Activated CD4-positive, alpha-beta memory T cell treated with anti-CD3 and anti-CD28 coated beads, Interleukin-2, amount 10 ng/mL, durations not matched to agents 7 days and 5 days (primary cell): Measurements from ENCODE around the gene GPSM3. TPM values are rescaled to one million over a fixed set of nuclear protein-coding genes. Genes with fewer than 3 reads are reported as not detected.

Experiments used
- CTCF ChIA-PET: fragments of 350-600 bp; sonication (Branson Sonifier 250); formaldehyde crosslinking; loops from one replicate; lab custom pipeline; 2021; ENCODE audit warnings: antibody characterized with exemption, inconsistent platforms; lab: Charles Lee
- POLR2A ChIA-PET: fragments of 350-600 bp; sonication (Branson Sonifier 250); formaldehyde crosslinking; loops from one replicate; lab custom pipeline; 2021; ENCODE audit warnings: antibody characterized with exemption; lab: Charles Lee
- DNase-seq: peaks from one replicate; pipeline ENCODE4 v3.0.0-alpha.2; 2020
- H3K27ac Mint-ChIP-seq: one replicate; pipeline ENCODE4 v1.8.0; 2021; ENCODE audit warnings: mild to moderate bottlenecking, mixed read lengths
- H3K27me3 Mint-ChIP-seq: one replicate; pipeline ENCODE4 v1.8.0; 2021; ENCODE audit warnings: mixed read lengths
- H3K36me3 Mint-ChIP-seq: one replicate; pipeline ENCODE4 v1.8.0; 2021; ENCODE audit warnings: low read depth, mixed read lengths
- H3K4me1 Mint-ChIP-seq: one replicate; pipeline ENCODE4 v1.8.0; 2021; ENCODE audit warnings: mixed read lengths
- H3K4me3 Mint-ChIP-seq: one replicate; pipeline ENCODE4 v1.8.0; 2021; ENCODE audit warnings: mild to moderate bottlenecking, mixed read lengths
- H3K9me3 Mint-ChIP-seq: one replicate; pipeline ENCODE4 v1.8.0; 2021; ENCODE audit warnings: mixed read lengths
- total RNA-seq, 2 experiments: library from RNA; stranded (reverse); gene quantifications; one replicate each; pipeline ENCODE4 v1.2.3, GENCODE V29; 2021

The GPSM3 gene
- total RNA-seq, 2 experiments from 2014 or later = 287 to 289 TPM

- ChIA-PET POLR2A (interaction anchor here (0.6 kb wide), 1 partner anchor 40 kb away, joined by 3 read pairs; no protein-coding TSS in a partner anchor), CTCF (interaction anchor here (1.6 kb wide), 1 partner anchor 38 kb away, joined by 3 read pairs; no protein-coding TSS in a partner anchor)
- DNase-seq = no peak
- Mint-ChIP-seq H3K4me1 (peaks cover 24% of the 10 kb centered on the region), H3K27me3 (peaks cover 18% of the 10 kb centered on the region), H3K9me3 (no peaks in the 10 kb centered on the region), H3K4me3 (no peak overlapping the region), H3K27ac (no peak overlapping the region), H3K36me3 (peaks cover 6% of the 10 kb centered on the region)
Measured at GRCh38 chr6:32156891-32157290, 35.6 kb downstream of the GPSM3 start.

- Mint-ChIP-seq H3K36me3 (peaks cover 6% of the 10 kb centered on the region), H3K27me3 (peaks cover 32% of the 10 kb centered on the region), H3K9me3 (no peaks in the 10 kb centered on the region), H3K4me1 (peaks cover 24% of the 10 kb centered on the region), H3K4me3 (peak overlapping the region; percentile 91), H3K27ac (peak overlapping the region; percentile 58)
- DNase-seq = peak; percentile 71
- ChIA-PET POLR2A (interaction anchor here (1.1 kb wide), 3 partner anchors 25 to 36 kb away, joined by 3 to 6 read pairs (median 5); partner anchors contain the start of genes ATF6B and FKBPL), CTCF (interaction anchor here (0.6 to 1.1 kb wide), 4 partner anchors 23 to 684 kb away, joined by 3 to 6 read pairs (median 4); partner anchors contain the start of gene TAP2)
Measured at GRCh38 chr6:32154514-32155161, 37.8 kb downstream of the GPSM3 start.

- ChIA-PET CTCF (interaction anchor here (1.0 to 1.3 kb wide), 3 partner anchors 35 to 685 kb away, joined by 4 to 6 read pairs (median 4); partner anchors contain the start of gene TAP2), POLR2A (interaction anchor here (0.9 to 1.1 kb wide), 4 partner anchors 24 to 42 kb away, joined by 3 to 6 read pairs (median 4); partner anchors contain the start of genes ATF6B and FKBPL)
- Mint-ChIP-seq H3K9me3 (no peaks in the 10 kb centered on the region), H3K4me1 (peaks cover 26% of the 10 kb centered on the region), H3K27ac (peak within 1 kb of the TSS; percentile 58), H3K27me3 (peaks cover 36% of the 10 kb centered on the region), H3K36me3 (peaks cover 6% of the 10 kb centered on the region), H3K4me3 (peak within 1 kb of the TSS; percentile 91)
- DNase-seq = peak; percentile 72
Measured at GRCh38 chr6:32153564-32154513, 38.6 kb downstream of the GPSM3 start, which contains the start of gene PPT2. TSS of gene PPT2 (plus strand) at chr6:32154141. CDS start at chr6:32154595, 454 bp downstream.

- Mint-ChIP-seq H3K27ac (no peak overlapping the region), H3K9me3 (no peaks in the 10 kb centered on the region), H3K36me3 (peaks cover 9% of the 10 kb centered on the region), H3K4me3 (peak overlapping the region; percentile 55), H3K27me3 (peaks cover 45% of the 10 kb centered on the region), H3K4me1 (peaks cover 35% of the 10 kb centered on the region)
- POLR2A ChIA-PET = interaction anchor here (0.9 kb wide), 1 partner anchor 43 kb away, joined by 4 read pairs; no protein-coding TSS in a partner anchor
- DNase-seq = no peak
- CTCF ChIA-PET = interaction anchor here (0.6 to 1.3 kb wide), 2 partner anchors 14 to 42 kb away, joined by 3 to 4 read pairs; no protein-coding TSS in a partner anchor
Measured at GRCh38 chr6:32152769-32153563, 39.5 kb downstream of the GPSM3 start.

GRCh38 chr6:32151863-32152768 lies 40.3 kb downstream of the GPSM3 start, which contains the start of gene PRRT1:
TSS of gene PRRT1 (minus strand) at chr6:32151939. CDS start at chr6:32151827, 112 bp downstream.
- CTCF ChIA-PET = interaction anchor here (0.6 to 1.3 kb wide), 2 partner anchors 13 to 43 kb away, joined by 3 to 4 read pairs; no protein-coding TSS in a partner anchor
- POLR2A ChIA-PET = interaction anchor here (0.9 kb wide), 1 partner anchor 44 kb away, joined by 4 read pairs; no protein-coding TSS in a partner anchor
- no peak within 1 kb of the TSS for H3K27ac Mint-ChIP-seq
- peaks cover 43% of the 10 kb centered on the region for H3K4me1 Mint-ChIP-seq
- peaks cover 53% of the 10 kb centered on the region for H3K27me3 Mint-ChIP-seq
- H3K36me3 Mint-ChIP-seq = peaks cover 5% of the 10 kb centered on the region
- no peaks in the 10 kb centered on the region for H3K9me3 Mint-ChIP-seq
- H3K4me3 Mint-ChIP-seq = no peak within 1 kb of the TSS
- DNase-seq = no peak

- CTCF ChIA-PET = no interaction called here
- H3K4me1 Mint-ChIP-seq = peaks cover 47% of the 10 kb centered on the region
- no peaks in the 10 kb centered on the region for H3K9me3 Mint-ChIP-seq
- no peak for DNase-seq
- H3K4me3 Mint-ChIP-seq = no peak overlapping the region
- H3K27ac Mint-ChIP-seq = no peak overlapping the region
- POLR2A ChIA-PET = no interaction called here
- peaks cover 59% of the 10 kb centered on the region for H3K27me3 Mint-ChIP-seq
- peaks cover 5% of the 10 kb centered on the region for H3K36me3 Mint-ChIP-seq
Measured at GRCh38 chr6:32151181-32151862, 41.1 kb downstream of the GPSM3 start.

- H3K4me1 Mint-ChIP-seq = peaks cover 45% of the 10 kb centered on the region
- peaks cover 67% of the 10 kb centered on the region for H3K27me3 Mint-ChIP-seq
- no peaks in the 10 kb centered on the region for H3K9me3 Mint-ChIP-seq
- peaks cover 5% of the 10 kb centered on the region for H3K36me3 Mint-ChIP-seq
- DNase-seq = no peak
- CTCF ChIA-PET = interaction anchor here (1.6 kb wide), 1 partner anchor 45 kb away, joined by 4 read pairs; no protein-coding TSS in a partner anchor
- peak overlapping the region; percentile 9 for H3K4me3 Mint-ChIP-seq
- H3K27ac Mint-ChIP-seq = no peak overlapping the region
- POLR2A ChIA-PET = no interaction called here
Measured at GRCh38 chr6:32149932-32150870, 42.2 kb downstream of the GPSM3 start.

GRCh38 chr6:32149092-32149755 lies 43.2 kb downstream of the GPSM3 start:
- H3K27me3 Mint-ChIP-seq = peaks cover 72% of the 10 kb centered on the region
- H3K36me3 Mint-ChIP-seq = peaks cover 5% of the 10 kb centered on the region
- ChIA-PET POLR2A (interaction anchor here (1.0 kb wide), 1 partner anchor 28 kb away, joined by 4 read pairs; no protein-coding TSS in a partner anchor), CTCF (interaction anchor here (1.0 to 1.6 kb wide), 2 partner anchors 18 to 46 kb away, joined by 3 to 4 read pairs; no protein-coding TSS in a partner anchor)
- H3K27ac Mint-ChIP-seq = peak overlapping the region; percentile 25
- H3K9me3 Mint-ChIP-seq = no peaks in the 10 kb centered on the region
- peak overlapping the region; percentile 70 for H3K4me3 Mint-ChIP-seq
- no peak for DNase-seq
- peaks cover 35% of the 10 kb centered on the region for H3K4me1 Mint-ChIP-seq

- Mint-ChIP-seq H3K4me1 (peaks cover 29% of the 10 kb centered on the region), H3K4me3 (peak overlapping the region; percentile 70), H3K27ac (peak overlapping the region; percentile 25), H3K36me3 (peaks cover 5% of the 10 kb centered on the region), H3K9me3 (no peaks in the 10 kb centered on the region), H3K27me3 (peaks cover 70% of the 10 kb centered on the region)
- CTCF ChIA-PET = interaction anchor here (1.0 to 1.6 kb wide), 2 partner anchors 17 to 47 kb away, joined by 3 to 4 read pairs; no protein-coding TSS in a partner anchor
- peak; percentile 68 for DNase-seq
- POLR2A ChIA-PET = interaction anchor here (1.0 to 1.2 kb wide), 2 partner anchors 29 to 47 kb away, joined by 3 to 4 read pairs; no protein-coding TSS in a partner anchor
Measured at GRCh38 chr6:32148289-32149091, 44.0 kb downstream of the GPSM3 start.
